Stimulated activated naive CD4-positive, alpha-beta T cell (primary cell): ENCODE results near the gene SLC52A1.

Experiments
- DNase-seq, 6 experiments: peaks; one replicate each; lab custom pipeline; 2025; lab: John Stamatoyannopoulos, UW

SLC52A1 gene

DNA sequence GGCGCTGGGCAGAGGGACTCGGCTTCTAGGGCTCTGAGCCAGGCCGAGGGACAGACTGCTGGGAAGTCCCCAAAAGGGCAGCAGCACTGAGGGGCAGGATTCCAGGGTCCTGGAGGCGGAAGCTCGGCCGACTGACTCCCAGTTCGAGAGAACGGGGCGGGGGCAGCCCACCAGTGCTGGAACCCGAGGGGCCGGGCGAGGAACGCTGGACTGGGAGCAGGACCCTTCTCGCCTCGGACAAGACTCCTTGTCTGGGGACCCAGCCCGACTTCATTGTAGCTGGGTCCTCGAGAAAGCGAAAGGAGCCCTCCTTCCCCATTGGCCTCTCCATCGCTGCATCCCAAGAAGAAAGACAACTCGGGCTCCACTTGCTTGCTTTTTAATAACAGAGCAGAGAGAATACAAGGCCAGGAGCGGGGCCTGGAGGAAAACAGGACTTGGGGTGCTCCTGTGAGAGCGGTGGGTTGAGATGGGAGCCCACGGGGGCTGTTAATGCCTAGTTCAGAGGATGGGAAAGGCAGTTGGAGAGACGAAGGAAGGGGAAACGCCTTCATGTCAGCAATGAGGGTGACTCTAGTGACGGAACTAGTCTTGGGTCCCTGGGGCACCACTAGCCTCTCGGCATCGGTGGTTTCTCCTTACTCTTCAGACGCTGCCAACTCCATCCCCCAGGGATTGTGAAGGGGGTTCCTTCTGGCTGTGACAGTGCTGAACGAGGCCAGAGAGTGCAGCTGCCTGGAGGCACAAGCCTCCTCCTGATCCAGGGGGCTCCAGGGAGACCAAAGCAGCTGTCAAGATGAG, 47.3 kb downstream of the SLC52A1 start:
- DNase-seq, result no peak

DNA sequence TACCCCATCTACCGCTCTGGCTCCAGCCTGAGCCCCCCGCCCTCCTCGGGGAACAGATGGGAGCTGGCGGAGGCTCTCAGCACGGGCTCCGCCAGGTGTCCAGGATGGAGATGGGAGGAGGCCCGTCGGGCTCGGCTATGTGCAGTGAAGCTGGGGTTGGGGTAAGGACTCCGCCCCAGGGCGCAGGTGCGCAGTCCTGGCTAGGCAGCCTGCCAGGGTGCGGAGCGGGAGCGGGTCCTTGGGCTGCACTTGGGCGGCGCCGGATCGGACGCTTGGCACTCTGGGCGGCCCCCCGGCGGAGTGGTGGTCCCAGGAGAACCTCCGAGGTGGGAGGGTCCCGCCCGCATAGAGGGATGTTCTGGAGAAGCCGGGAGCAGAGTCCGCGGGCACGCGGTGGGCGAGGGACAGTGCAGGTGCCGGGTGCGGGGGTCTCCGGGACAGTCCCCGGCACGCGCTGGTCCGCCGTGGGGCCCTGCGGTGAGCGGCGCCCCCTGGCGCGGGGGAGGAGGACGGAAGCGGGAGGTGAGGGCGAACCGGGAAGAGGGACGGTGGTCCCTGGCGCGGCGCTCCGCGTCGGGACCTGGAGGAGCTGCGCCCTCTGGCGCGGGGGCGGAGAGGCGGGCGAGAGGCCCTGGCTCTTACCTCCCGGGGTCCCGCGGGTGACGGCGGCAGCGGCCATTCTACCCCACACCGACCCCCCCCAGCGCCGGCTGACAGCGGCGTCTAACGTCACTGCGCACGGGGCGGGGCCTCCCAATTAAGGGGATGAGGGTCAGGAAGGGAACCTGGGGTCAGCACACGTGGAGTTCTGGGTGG, 48.1 kb downstream of the SLC52A1 start, which contains the start of gene CAMTA2:
Gene CAMTA2 (minus strand): TSS at position 725 of the 816 bp plus-strand sequence. CDS start 1,453 bp downstream, outside the sequence.
- peak; percentile 66 to 82 (median 76) for DNase-seq

DNA sequence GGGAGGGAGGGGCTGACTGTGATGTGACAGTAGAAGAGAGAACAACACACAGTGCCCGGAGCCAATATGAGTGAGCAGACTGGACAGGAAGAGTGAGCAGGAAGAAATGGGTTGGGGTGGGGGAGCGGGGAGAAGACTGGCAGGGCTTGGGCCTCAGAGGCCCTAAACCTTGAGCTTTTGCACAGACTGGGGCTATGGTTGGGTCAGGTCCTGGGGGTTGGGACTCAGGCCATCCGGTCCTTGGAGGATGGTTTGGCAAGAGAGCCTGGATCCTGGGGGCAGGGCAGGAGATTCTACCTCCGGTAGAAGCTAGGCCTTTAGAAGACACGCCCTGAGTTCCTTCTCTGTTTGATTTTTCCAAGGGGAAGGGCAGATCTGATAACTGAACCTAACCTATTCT, 48.8 kb downstream of the SLC52A1 start:
- peak in 2 of 6 experiments; percentile 17 to 32 for DNase-seq
